NAMALWA (cell line): ENCODE data around the gene LY6G5C.
"Not testable (repeated sequence)": the region's sequence is repeated elsewhere in the genome, so short reads cannot be mapped to it uniquely, and the experiment has no call there.

ENCODE experiments used
- DNase-seq: peaks from one replicate; pipeline ENCODE4 v3.0.0-alpha.2; 2015; ENCODE audit warnings: low spot score

LY6G5C gene

DNA sequence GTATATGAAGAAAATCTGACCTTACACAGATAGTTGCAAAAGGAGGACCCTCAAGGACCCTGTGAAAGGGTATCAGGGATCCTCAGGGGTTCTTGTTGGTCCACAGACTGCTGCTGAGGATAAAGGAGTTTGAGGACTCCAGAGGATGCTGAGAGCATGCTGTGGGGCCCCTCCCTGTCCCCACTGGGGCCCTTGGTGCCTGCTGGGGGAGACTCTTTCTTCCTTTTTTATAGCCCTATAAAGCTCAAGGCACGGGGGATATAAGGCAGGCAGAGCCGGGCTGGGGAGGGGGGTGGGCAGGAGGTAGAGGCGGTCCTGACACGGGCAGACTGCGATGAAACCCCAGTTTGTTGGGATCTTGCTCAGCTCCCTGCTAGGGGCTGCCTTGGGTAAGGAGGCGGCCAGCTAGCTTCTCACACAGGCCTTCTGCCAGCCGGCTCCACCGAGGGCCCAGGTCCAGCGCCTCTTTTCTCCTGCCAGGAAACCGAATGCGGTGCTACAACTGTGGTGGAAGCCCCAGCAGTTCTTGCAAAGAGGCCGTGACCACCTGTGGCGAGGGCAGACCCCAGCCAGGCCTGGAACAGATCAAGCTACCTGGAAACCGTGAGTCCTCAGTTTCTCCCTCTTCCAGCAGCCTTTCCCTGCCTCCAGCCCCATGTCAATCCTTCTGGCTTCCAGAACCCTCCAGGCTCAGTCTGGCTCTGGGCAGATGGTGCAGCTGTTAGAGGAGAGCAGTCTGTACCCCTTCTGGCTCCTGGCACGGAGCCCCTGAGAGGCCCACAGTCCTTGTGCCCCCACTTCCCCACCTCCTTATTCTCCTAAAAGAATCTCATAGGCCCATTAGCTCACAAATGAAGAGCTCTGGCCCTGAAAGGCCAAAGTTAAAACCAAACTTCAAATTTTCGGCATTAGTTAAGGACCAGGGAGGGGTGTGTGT, 34.4 kb upstream of the LY6G5C start, which contains the start of gene LY6G6D:
LY6G6D (plus strand) TSS at position 327 of the 937 bp plus-strand sequence; CDS start at position 335, 8 bp downstream.
- DNase-seq, result no peak

DNA sequence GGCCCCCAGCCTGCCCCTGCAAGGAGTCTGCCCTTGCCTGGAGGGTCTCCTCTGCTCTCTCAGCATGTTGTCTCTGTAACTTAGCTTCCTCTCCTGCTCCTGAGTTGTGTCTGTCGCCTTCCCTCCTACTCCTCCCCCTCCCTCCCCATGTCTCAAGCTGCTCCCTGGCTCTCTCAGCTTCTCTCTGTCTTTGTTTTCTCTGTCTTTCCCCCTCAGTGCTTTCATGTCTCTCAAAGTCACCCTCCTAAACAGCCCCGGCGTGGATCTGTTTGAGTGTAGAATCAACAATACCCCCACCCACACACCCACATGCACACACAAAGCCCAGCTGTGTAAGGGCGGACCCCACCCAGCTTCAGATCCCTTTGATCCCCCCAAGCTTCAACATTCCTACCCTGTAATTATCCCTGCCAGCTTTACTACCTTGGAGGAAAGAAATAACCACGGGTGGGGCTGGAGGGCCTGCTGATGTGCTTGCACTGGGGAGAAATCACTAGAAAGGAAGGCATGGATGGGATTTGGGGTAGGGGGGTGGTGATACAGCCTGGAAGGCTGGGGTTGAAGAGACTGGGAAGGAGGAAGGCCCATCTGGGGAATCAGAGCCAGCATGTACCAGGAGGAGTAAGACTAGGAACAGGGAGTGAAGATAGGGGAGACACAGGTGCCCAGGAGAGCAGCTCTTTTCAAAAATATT, 33.3 kb upstream of the LY6G5C start:
- no peak for DNase-seq

DNA sequence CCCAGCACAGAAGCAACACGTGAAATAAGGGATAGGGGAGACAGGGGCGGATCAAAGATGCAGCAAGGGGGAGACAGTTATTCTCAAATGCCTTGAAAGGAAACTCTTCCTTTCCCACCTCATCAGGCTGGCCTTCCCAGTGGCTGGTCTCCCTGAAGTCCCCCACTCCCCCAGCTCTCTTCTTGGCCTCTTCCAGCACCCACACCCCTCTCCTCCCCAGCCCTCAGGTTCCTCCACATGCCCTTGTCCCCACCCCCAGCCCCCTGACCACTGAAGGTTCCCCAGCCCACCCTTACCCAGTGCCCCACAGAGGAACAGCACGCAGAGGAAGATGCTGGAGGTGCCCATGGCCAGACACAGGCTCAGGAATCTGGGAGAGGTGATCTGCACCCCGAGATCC, 32.6 kb upstream of the LY6G5C start:
- DNase-seq, result no peak

GRCh38 chr6:31712296-31712695, 31.4 kb upstream of the LY6G5C start:
- DNase-seq, result no peak

- DNase-seq, result no peak
Observed at GRCh38 chr6:31711233-31711632, 30.4 kb upstream of the LY6G5C start.

- DNase-seq, result peak; percentile 46
Observed at GRCh38 chr6:31710523-31711219, 29.8 kb upstream of the LY6G5C start.

GRCh38 chr6:31709157-31709556, 28.3 kb upstream of the LY6G5C start:
- not testable (repeated sequence) for DNase-seq

DNA sequence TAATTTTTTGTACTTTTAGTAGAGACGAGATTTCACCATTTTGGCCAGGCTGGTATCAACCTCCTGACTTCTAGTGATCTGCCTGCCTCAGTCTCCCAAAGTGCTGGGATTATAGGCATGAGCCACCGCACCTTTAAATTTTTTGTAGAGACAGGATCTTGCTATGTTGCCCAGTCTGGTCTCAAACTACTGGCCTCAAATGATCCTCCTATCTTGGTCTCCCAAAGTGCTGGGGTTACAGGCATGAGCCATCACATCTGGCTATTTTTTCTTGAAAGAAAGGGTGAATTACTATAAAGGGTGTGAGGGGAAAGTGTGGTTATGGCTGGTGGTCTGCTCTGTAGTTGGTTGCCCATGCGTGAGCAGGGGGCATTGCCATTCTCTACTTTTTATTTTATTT, 27.4 kb upstream of the LY6G5C start:
- DNase-seq, result no peak

DNA sequence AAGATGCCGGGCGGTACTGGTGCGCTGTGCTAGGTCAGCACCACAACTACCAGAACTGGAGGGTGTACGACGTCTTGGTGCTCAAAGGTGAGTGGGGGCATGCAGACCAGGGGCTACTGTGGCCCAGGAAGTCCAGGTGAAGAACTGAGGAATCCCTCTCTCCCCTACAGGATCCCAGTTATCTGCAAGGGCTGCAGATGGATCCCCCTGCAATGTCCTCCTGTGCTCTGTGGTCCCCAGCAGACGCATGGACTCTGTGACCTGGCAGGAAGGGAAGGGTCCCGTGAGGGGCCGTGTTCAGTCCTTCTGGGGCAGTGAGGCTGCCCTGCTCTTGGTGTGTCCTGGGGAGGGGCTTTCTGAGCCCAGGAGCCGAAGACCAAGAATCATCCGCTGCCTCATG, 26.8 kb upstream of the LY6G5C start:
- DNase-seq, result no peak

DNA sequence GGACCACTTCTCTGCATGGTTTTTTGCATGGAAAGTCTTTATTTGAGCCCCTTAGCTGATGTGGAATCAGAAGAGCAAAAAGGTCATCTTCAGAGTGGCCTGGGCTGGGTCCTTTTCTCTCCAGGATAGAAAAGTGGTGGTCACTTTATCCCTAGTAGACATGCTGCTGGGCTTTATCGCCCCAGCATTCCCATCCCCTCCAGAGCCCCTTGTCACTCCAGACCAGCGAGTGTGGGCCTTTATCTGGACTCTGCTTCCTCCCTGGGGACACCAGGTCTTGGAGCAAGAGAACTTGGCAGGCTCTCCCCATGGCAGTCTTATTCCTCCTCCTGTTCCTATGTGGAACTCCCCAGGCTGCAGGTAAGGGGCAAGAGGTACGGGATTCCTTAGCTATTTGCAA, 25.7 kb upstream of the LY6G5C start, which contains the start of gene LY6G6F:
LY6G6F (plus strand) TSS at position 268 of the 400 bp plus-strand sequence; CDS start at position 309, 41 bp downstream.
- no peak for DNase-seq

- no peak for DNase-seq
Observed at GRCh38 chr6:31705931-31706330, 25.1 kb upstream of the LY6G5C start.

- DNase-seq, result peak; percentile 98
Observed at GRCh38 chr6:31702819-31703716, 22.2 kb upstream of the LY6G5C start, which contains the start of gene ABHD16A. TSS of gene ABHD16A (minus strand) at chr6:31703324. CDS start at chr6:31703281, 43 bp downstream.

- DNase-seq, result peak; percentile 44
Observed at GRCh38 chr6:31702405-31702818, 21.5 kb upstream of the LY6G5C start.

DNA sequence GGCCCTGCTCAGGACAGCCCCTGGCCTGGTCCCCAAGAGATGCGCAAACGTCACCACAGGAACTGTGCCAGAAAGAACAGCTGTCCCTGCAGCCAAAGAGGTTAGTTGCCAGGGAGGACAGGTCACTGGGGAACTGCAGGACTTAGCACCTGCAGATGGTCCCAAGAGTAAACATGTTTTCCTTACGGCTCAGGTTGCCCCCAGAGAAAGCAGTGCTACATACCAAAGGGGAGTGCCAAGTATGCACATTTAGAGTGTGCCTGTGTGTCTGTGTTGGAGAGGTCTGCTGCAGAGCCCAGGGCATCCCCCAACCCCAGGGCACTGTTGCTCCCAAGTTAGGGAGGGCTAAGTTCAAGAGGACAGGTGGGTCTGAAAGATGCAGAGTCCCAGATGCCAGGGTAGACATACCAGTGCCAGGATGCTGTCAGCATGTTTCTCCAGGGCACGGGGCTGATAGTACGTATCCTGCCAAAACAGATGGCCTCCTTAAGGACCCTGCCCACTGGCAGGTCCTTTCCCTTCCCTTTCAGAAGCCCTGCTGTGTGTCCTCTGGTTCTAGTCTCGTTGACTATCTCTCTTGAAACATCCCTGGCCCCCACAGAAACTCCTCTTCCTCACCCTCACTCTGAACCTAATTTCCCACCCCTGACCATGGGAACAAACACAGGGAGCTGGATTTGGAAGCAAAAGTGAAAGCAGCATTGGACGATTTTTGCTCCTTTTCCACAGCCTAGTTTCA, 21.0 kb upstream of the LY6G5C start:
- DNase-seq, result peak; percentile 28

GRCh38 chr6:31700740-31701401, 20.0 kb upstream of the LY6G5C start:
- no peak for DNase-seq

GRCh38 chr6:31697555-31697954, 16.7 kb upstream of the LY6G5C start:
- DNase-seq, result no peak

DNA sequence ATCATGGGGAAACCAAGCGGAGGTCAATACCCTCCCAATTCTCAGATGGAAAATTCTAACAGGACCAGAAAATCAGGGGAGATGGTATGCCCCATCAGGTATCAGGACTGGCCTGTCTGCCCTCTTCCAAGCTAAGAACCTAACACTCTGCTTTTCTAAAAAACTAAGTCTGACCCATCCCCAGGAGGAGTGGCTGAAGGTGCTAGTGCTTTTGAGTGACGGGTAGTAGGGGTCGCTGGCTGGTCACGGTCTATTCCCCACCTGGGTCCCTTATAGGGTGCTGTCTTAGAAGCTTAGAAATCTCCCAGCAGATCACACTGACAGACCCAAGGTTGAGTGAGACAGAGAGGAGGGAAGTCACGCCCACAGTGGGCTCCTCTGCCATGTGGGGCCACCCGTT, 12.7 kb upstream of the LY6G5C start:
- DNase-seq, result no peak

GRCh38 chr6:31692886-31693285, 12.0 kb upstream of the LY6G5C start:
- DNase-seq, result no peak

DNA sequence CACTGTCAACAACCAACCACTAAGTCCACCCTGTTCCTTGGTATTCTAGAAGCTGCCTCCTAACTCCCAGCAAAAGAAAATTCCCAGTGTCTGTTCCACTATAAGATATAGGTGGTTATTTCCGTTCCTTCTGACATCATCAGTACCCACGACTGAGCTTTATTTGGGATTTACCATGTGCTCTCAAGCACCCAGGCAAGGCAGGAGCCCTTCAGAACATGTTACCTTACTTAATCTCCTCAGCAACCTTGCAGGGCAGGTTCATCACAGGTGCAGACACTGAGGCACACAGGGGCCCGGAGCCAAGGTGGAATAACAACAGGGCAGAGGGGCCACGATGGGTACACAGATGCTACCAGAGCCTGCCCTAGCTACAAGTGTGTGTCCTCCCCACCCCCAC, 11.5 kb upstream of the LY6G5C start:
- no peak for DNase-seq

DNA sequence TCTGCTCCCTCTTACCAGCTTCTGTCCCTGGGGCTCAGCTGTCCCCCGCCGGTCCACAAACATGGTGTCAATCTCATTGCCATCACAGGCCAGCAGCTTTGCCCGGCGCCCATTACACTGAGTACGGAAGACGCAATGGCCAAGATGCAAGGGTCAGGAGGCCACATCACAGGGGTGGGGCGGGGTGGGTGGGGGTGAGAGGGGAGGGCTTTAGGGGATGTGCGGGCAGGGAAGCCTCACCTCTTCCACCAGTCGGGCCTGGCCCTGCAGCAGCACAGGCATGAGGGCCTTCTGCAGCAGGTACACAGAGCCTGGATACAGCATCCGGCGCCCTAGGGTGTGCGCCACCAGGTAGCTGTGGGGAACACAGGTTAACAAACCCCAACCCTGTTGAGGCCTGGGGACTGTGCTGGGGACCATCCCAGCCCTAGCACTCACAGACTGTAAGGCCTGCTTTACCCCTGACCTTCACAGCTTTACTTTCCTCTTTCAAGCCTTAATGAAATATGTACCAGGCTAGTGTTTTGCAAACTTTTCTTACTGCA, 10.8 kb upstream of the LY6G5C start:
- no peak for DNase-seq
